Smooth muscle cell (in vitro differentiated cells): ENCODE results near the gene MBOAT7. TPM values are rescaled to one million over a fixed set of nuclear protein-coding genes. Genes with fewer than 3 reads are reported as not detected.

Source experiments
- DNase-seq: peaks from one replicate; lab custom pipeline; 2025; ENCODE audit not compliant: unreplicated experiment; lab: John Stamatoyannopoulos, UW
- H2AFZ ChIP-seq: fragments of 200-600 bp; sonication (generic); 2 replicates; pipeline ENCODE4 v1.6.0; 2016; ENCODE audit warnings: antibody characterized with exemption, low read depth, mild to moderate bottlenecking
- H3F3A ChIP-seq: fragments of 200-600 bp; sonication (generic); 2 replicates; pipeline ENCODE4 v1.6.0; 2017; ENCODE audit warnings: antibody characterized with exemption, low read depth
- H3K27ac ChIP-seq: fragments of 200-600 bp; sonication (generic); 2 replicates; pipeline ENCODE4 v1.5.1; 2016; ENCODE audit warnings: low read depth, mild to moderate bottlenecking
- H3K27me3 ChIP-seq: fragments of 200-600 bp; sonication (generic); 2 replicates; pipeline ENCODE4 v1.6.1; 2016; ENCODE audit warnings: low read depth, mild to moderate bottlenecking
- H3K36me3 ChIP-seq: fragments of 200-600 bp; sonication (generic); 2 replicates; pipeline ENCODE4 v1.5.1; 2016; ENCODE audit warnings: low read depth
- H3K4me1 ChIP-seq: fragments of 200-600 bp; sonication (generic); 2 replicates; pipeline ENCODE4 v1.5.1; 2016; ENCODE audit warnings: low read depth
- H3K4me2 ChIP-seq: fragments of 200-600 bp; sonication (generic); 2 replicates; pipeline ENCODE4 v1.6.0; 2016; ENCODE audit warnings: mild to moderate bottlenecking
- H3K4me3 ChIP-seq: fragments of 200-600 bp; sonication (generic); 2 replicates; pipeline ENCODE4 v1.5.1; 2016; ENCODE audit warnings: mild to moderate bottlenecking
- H3K79me2 ChIP-seq: fragments of 200-600 bp; sonication (generic); 2 replicates; pipeline ENCODE4 v1.6.0; 2016; ENCODE audit warnings: low read depth, mild to moderate bottlenecking
- H3K9ac ChIP-seq: fragments of 200-600 bp; sonication (generic); 2 replicates; pipeline ENCODE4 v1.6.0; 2016; ENCODE audit warnings: low read depth
- H3K9me3 ChIP-seq: fragments of 200-600 bp; sonication (generic); replicated peaks from 2 replicates; pipeline ENCODE4 v1.5.1; 2016; ENCODE audit warnings: low read depth
- H4K20me1 ChIP-seq: fragments of 200-600 bp; sonication (generic); 2 replicates; pipeline ENCODE4 v1.6.0; 2016; ENCODE audit warnings: low read depth
- WGBS: methylation state at CpG from one replicate; pipeline ENCODE4 v1.1.7; 2016; ENCODE audit warnings: low lambda C conversion rate; 5-methylcytosine and 5-hydroxymethylcytosine counted together
- polyA plus RNA-seq: library from polyadenylated mRNA; unstranded; fragments of >200 nt; fragmentation: Nextera tagmentation; extraction: Ambion mirVana; gene quantifications from 2 replicates; pipeline ENCODE4 v1.2.1, GENCODE V29; 2016
- total RNA-seq: library from RNA; depleted of rRNA; stranded (reverse); fragments of >200 nt; gene quantifications from 2 replicates; pipeline ENCODE4 v1.2.3, GENCODE V29; 2014
- TF ChIP-seq, protein P1 (sequence below): fragments of 200-600 bp; sonication (generic); IDR thresholded peaks from 2 replicates; pipeline ENCODE4 v1.5.1; 2017; ENCODE audit warnings: borderline replicate concordance, mild to moderate bottlenecking, antibody characterized with exemption; ENCODE audit not compliant: insufficient read depth, poor library complexity, severe bottlenecking

Gene MBOAT7
- total and polyA plus RNA-seq, 2 experiments from 2014 or later: 106 to 110 TPM

DNA sequence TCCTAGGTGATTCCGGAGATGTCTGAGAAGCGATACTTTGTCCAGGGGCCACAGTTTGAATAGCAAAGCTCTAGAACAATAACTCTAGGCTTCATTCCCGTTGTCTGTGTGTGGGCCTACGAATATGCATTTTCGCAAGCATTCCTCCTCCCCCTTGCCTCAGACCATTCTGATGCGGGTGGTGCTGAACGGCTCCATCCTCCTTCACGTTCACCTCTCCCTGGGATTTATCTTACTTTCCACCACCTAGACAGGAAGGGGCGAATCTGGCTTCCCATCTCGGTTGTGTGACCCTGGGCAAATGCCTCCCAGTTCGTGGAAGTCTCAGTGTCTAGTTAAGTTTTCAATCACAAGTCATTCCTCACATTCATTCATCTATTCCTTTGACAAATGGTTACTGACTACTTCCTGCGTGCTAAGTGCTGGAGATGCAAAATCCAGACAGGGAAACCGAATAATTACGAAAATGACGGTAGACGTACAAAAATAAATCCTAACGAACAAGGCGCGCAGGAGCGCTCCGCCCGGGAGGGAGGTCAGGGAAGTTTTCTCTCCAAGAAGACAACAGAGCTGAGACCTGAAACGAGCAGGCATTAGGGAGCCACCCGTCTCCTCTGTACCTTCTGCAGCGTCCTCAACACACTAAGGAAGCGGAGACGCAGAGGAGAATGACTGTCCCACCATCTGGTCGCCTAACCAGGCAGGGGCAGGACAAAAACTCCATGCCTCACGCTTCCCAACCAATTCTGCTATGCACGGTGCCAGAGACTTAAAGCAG, 53.1 kb downstream of the MBOAT7 start:
- peak overlapping the region; percentile 18 for H3K27ac ChIP-seq
- 3% methylated on average over 30 of the region's 30 CpGs for WGBS
- DNase-seq: no peak
- H3K4me2 ChIP-seq: peak overlapping the region; percentile 83
- H3K36me3 ChIP-seq: no peaks in the 10 kb centered on the region
- TF ChIP-seq, protein P1, sequence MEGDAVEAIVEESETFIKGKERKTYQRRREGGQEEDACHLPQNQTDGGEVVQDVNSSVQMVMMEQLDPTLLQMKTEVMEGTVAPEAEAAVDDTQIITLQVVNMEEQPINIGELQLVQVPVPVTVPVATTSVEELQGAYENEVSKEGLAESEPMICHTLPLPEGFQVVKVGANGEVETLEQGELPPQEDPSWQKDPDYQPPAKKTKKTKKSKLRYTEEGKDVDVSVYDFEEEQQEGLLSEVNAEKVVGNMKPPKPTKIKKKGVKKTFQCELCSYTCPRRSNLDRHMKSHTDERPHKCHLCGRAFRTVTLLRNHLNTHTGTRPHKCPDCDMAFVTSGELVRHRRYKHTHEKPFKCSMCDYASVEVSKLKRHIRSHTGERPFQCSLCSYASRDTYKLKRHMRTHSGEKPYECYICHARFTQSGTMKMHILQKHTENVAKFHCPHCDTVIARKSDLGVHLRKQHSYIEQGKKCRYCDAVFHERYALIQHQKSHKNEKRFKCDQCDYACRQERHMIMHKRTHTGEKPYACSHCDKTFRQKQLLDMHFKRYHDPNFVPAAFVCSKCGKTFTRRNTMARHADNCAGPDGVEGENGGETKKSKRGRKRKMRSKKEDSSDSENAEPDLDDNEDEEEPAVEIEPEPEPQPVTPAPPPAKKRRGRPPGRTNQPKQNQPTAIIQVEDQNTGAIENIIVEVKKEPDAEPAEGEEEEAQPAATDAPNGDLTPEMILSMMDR: no peak
- H3F3A ChIP-seq: no peaks in the 10 kb centered on the region
- H3K4me3 ChIP-seq: peak overlapping the region; percentile 55
- H3K27me3 ChIP-seq: no peaks in the 10 kb centered on the region
- peak overlapping the region; percentile 1 for H3K9ac ChIP-seq
- peaks cover 34% of the 10 kb centered on the region for H4K20me1 ChIP-seq
- no peaks in the 10 kb centered on the region for H3K9me3 ChIP-seq
- peaks cover 37% of the 10 kb centered on the region for H3K79me2 ChIP-seq
- peaks cover 12% of the 10 kb centered on the region for H3K4me1 ChIP-seq
- H2AFZ ChIP-seq: peak overlapping the region; percentile 10

DNA sequence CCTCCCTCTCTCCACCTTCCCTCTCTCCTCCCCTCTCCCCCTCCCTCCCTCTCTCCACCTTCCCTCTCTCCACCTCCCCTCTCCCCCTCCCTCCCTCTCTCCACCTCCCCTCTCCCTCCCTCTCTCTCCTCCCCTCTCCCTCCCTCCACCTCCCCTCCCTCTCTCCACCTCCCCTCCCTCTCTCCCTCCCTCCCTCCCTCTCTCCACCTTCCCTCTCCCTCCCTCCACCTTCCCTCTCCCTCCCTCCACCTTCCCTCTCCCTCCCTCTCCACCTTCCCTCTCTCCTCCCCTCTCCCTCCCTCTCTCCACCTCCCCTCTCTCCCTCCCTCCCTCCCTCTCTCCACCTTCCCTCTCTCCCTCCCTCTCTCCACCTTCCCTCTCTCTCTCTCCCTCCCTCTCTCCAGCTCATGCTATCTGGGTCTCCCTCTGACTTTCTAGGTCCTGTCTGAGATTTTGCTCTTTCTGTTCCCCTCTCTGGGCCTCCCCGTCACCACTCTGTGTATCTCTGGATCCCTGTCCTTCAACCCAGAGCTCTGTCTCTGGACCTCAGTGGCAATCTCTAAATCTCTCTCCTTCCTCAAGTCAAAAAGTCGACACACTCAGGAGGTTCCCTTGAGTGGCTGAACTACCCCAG, 55.3 kb downstream of the MBOAT7 start:
- H2AFZ ChIP-seq: no peak overlapping the region
- no peaks in the 10 kb centered on the region for H3K27me3 ChIP-seq
- peaks cover 6% of the 10 kb centered on the region for H3K4me1 ChIP-seq
- H3F3A ChIP-seq: no peaks in the 10 kb centered on the region
- H3K9ac ChIP-seq: no peak overlapping the region
- TF ChIP-seq, protein P1: no peak
- H3K36me3 ChIP-seq: no peaks in the 10 kb centered on the region
- H4K20me1 ChIP-seq: peaks cover 12% of the 10 kb centered on the region
- peaks cover 15% of the 10 kb centered on the region for H3K79me2 ChIP-seq
- WGBS: 61% methylated on average over 2 of the region's 2 CpGs
- DNase-seq: no peak
- no peak overlapping the region for H3K27ac ChIP-seq
- no peak overlapping the region for H3K4me2 ChIP-seq
- no peaks in the 10 kb centered on the region for H3K9me3 ChIP-seq
- no peak overlapping the region for H3K4me3 ChIP-seq

DNA sequence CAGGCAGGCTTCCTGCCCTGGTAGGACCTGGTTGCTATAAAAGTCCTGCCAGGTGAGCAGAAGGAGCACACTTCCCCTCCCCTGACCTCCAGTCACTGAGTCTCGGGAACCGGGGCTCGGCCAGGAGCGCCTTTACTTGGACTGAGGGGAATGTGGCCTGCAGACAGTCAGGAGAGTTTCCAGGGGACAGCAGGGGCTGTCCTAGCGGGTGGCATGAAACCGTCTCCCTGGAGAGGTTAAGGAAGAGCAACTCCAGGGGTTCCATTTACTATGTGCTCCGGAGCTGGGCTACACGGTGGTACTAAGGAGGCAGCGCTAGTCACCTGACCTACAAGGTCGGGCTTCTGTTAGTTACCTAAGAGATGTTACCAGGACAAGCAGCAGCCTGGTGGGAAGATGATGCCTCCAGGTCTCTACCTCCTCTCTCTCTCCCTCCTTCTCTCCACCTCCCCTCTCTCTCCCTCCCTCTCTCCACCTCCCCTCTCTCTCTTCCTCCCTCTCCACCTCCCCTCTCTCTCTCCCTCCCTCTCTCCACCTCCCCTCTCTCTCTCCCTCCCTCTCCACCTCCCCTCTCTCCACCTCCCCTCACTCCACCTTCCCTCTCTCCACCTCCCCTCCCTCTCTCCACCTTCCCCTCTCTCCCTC, 55.9 kb downstream of the MBOAT7 start:
- TF ChIP-seq, protein P1: no peak
- Histone ChIP-seq H3K4me1 (no peaks in the 10 kb centered on the region), H3K27me3 (no peaks in the 10 kb centered on the region), H4K20me1 (peaks cover 5% of the 10 kb centered on the region), H3K79me2 (peaks cover 8% of the 10 kb centered on the region), H3K36me3 (no peaks in the 10 kb centered on the region), H3K4me2 (no peak overlapping the region), H3K27ac (no peak overlapping the region), H3F3A (no peaks in the 10 kb centered on the region), H3K9me3 (no peaks in the 10 kb centered on the region), H3K9ac (no peak overlapping the region), H2AFZ (no peak overlapping the region), H3K4me3 (no peak overlapping the region)
- 98% methylated on average over 8 of the region's 10 CpGs for WGBS
- DNase-seq: peak; percentile 60
